Measurements from ENCODE around the gene ARHGAP6.

- no peak for TF ChIP-seq CTCF (conservative IDR thresholded peaks at IDR 0.05 in 1 of 2, IDR thresholded peaks at IDR 0.05 in 1 of 2; ENCODE audit: extremely low read depth in 1 of 2, insufficient read depth in 1 of 2, low read depth in 1 of 2, low read length in 2 of 2)
- no peak for TF ChIP-seq EZH2 (IDR thresholded peaks at IDR 0.05; ENCODE audit: borderline replicate concordance, low read length)
These were observed 282.8 kb downstream of the ARHGAP6 start for GRCh38 chrX:11382930-11383329.

Measured in mammary epithelial cell (primary cell).